Kidney glomerular epithelial cell (primary cell): ENCODE data around the gene BCCIP.

ENCODE experiments used
- DNase-seq: peaks from one replicate; lab custom pipeline; 2025; lab: John Stamatoyannopoulos, UW

Gene BCCIP

GRCh38 chr10:125797994-125798662 lies 25.2 kb upstream of the BCCIP start:
- no peak for DNase-seq

GRCh38 chr10:125799451-125800182 lies 23.7 kb upstream of the BCCIP start:
- DNase-seq, result no peak

GRCh38 chr10:125801574-125801973 lies 21.8 kb upstream of the BCCIP start:
- DNase-seq, result no peak

- no peak for DNase-seq
Observed at GRCh38 chr10:125802131-125802530, 21.2 kb upstream of the BCCIP start.

GRCh38 chr10:125802739-125803138 lies 20.6 kb upstream of the BCCIP start:
- DNase-seq, result no peak

GRCh38 chr10:125808047-125808446 lies 15.3 kb upstream of the BCCIP start:
- no peak for DNase-seq

GRCh38 chr10:125811251-125811650 lies 12.1 kb upstream of the BCCIP start:
- DNase-seq, result no peak

GRCh38 chr10:125812128-125812750 lies 11.1 kb upstream of the BCCIP start:
- DNase-seq, result no peak

GRCh38 chr10:125815764-125816163 lies 7.6 kb upstream of the BCCIP start:
- no peak for DNase-seq

GRCh38 chr10:125816548-125816947 lies 6.8 kb upstream of the BCCIP start:
- no peak for DNase-seq

GRCh38 chr10:125817337-125817946 lies 5.9 kb upstream of the BCCIP start:
- no peak for DNase-seq

- DNase-seq, result no peak
Observed at GRCh38 chr10:125820701-125821100, 2.6 kb upstream of the BCCIP start.

GRCh38 chr10:125823663-125824251 lies 411 bp downstream of the BCCIP start:
- no peak for DNase-seq

- DNase-seq, result no peak
Observed at GRCh38 chr10:125824736-125825135, 1.4 kb downstream of the BCCIP start.

- DNase-seq, result no peak
Observed at GRCh38 chr10:125827133-125827532, 3.8 kb downstream of the BCCIP start.

GRCh38 chr10:125828311-125828710 lies 5.0 kb downstream of the BCCIP start:
- DNase-seq, result no peak

- DNase-seq, result no peak
Observed at GRCh38 chr10:125836746-125837145, 13.4 kb downstream of the BCCIP start.

- no peak for DNase-seq
Observed at GRCh38 chr10:125838802-125839575, 15.6 kb downstream of the BCCIP start.

GRCh38 chr10:125840406-125840805 lies 17.1 kb downstream of the BCCIP start:
- DNase-seq, result no peak

- DNase-seq, result no peak
Observed at GRCh38 chr10:125840955-125841354, 17.6 kb downstream of the BCCIP start.

- no peak for DNase-seq
Observed at GRCh38 chr10:125843603-125844329, 20.4 kb downstream of the BCCIP start.
